ENCODE results near the gene CCR8.

The CCR8 gene

DNA sequence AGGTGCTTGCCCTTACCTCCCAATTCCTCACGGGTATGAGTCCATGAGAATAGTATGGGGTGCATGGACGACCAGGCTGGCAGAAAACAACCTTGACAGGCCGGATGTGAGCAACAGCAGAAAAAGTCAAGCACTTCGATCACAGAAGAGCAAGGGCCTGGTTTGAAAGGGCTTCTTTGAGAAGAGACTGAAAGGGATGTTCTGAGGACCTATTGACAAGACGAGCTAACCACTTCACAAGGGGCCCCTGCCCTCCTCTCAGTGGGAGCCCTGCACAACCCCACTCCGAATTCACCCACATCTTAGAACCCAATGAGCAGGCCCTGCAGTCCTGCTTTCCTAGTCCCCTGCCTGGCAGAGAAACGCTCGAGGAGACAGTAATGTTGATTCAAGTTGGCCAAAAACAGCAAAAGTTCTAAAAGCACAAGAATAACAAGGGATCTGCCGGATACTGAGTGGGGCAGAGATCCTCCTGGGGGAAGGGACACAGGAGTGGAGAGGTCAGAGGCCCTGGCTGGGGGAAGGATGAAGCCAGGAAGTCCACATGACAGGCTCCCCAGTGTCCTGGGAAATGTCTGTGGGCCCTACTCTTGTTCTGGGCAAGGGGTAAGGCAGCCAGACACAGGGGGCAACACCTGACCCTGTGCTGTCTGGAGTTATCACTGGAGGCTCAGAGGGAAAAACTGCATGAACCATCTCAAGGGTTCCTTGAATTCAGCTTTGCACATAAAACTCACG lies 34.9 kb upstream of the CCR8 start:
- H3K4me3 ChIP-seq (ENCODE audit: low read depth, low read length) = no peak overlapping the region
- TF ChIP-seq, protein P1, sequence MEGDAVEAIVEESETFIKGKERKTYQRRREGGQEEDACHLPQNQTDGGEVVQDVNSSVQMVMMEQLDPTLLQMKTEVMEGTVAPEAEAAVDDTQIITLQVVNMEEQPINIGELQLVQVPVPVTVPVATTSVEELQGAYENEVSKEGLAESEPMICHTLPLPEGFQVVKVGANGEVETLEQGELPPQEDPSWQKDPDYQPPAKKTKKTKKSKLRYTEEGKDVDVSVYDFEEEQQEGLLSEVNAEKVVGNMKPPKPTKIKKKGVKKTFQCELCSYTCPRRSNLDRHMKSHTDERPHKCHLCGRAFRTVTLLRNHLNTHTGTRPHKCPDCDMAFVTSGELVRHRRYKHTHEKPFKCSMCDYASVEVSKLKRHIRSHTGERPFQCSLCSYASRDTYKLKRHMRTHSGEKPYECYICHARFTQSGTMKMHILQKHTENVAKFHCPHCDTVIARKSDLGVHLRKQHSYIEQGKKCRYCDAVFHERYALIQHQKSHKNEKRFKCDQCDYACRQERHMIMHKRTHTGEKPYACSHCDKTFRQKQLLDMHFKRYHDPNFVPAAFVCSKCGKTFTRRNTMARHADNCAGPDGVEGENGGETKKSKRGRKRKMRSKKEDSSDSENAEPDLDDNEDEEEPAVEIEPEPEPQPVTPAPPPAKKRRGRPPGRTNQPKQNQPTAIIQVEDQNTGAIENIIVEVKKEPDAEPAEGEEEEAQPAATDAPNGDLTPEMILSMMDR (IDR thresholded peaks at IDR 0.05; ENCODE audit: low read depth, low read length) = no peak

DNA sequence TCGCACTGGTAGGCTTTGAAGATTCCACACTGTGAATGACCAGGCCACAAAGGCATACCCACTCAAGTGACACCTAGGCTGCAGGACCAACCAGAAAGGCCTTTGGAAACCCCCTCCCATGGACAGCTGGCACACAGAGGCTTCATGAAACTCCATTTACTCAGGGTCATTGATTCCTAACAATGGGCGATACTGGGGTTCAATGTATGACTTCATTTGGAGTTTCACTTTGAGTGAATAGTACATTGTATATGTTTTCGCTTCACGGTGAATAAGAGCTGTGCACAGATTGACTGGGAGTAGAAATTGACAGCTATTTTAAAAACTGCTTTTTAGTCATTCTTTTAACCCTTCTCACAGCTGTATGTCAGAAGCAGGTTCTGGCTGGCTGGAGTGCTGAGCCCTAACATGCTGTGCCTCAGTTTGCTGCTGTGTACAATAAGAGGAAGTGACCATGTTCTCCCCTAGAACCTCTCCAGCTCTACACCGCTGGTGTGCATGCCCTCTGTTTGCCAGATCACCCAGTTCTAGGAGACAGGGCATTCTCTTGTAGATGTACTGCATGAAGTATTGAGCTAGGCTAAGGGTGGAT lies 34.2 kb upstream of the CCR8 start:
- H3K4me3 ChIP-seq (ENCODE audit: low read depth, low read length) = no peak overlapping the region
- TF ChIP-seq, protein P1 (IDR thresholded peaks at IDR 0.05; ENCODE audit: low read depth, low read length) = no peak

DNA sequence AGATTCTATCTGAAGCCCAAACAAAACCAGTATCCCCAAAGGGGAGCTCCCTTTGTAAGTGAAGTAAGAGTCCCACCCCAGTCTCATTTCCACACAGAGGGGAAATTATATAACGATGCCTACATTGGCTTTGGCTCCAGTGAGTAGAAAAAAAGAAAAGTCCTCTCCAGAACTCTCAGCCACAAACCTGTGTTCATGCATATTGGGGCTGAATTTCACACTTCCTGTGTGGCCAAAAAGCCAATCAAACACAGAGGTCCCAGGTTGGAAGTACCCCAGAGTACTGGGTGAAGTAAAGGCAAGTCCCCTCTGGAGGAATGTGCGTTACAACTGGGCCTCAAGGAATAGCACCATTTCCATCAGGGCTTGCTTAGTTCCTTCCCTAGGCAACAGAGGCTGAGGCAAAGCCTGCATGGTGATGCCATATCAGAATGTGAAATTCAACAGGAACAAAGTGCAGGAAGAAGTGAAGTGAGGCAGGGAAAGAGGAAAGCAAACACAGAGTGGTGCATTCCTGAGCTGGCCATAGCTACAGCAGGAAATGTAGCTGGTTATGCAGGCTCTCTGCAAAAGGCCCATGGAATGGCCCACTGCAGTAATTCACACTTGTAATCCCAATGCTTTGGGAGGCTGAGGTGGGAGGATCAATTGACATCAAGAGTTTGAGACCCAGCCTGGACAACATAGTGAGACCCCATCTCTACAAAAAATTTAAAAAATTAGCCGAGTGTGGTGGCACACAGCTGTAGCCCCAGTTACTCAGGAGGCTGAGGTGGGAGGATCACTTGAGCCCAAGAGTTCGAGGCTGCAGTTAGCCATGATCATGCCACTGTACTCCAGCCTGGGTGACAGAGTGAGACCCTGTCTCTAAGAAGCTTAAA lies 33.1 kb upstream of the CCR8 start:
- H3K4me3 ChIP-seq (ENCODE audit: low read depth, low read length) = no peak overlapping the region
- TF ChIP-seq, protein P1 (IDR thresholded peaks at IDR 0.05; ENCODE audit: low read depth, low read length) = no peak

DNA sequence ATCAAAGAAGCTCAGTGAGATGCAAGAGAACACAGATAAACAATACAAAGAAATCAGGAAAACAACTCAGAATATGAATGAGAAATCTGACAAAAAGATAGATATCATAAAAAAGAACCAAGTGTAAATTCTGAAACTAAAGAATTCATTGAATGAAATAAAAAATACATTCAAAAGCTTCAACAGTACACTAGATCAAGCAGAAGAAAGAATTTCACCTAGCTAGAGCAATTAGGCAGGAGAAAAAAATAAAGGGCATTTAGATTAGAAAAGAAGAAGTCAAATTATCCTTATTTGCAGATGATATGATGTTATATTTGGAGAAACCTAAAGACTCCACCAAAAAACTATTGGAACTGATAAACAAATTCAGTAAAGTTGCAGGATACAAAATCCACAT lies 30.2 kb upstream of the CCR8 start:
- TF ChIP-seq, protein P1 (IDR thresholded peaks at IDR 0.05; ENCODE audit: low read depth, low read length) = no peak

DNA sequence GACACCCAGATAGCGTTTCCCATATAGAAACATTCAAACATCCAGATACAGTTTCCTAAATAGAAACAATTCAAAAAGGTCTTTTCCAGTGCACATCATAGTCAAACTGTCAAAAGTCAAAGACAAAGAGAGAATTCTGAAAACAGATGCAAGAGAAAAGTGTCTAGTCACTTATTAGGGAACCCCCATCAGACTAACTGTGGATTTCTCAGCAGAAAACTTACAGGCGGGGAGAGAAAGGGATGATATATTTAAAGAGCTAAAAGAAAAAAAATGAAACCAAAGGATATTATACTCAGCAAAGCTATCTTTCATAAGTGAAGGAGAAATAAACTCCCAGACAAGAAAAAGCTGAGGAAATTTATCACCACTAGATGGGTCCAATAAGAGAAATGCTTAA lies 27.3 kb upstream of the CCR8 start:
- TF ChIP-seq, protein P1 (IDR thresholded peaks at IDR 0.05; ENCODE audit: low read depth, low read length) = no peak
- no peak overlapping the region for H3K4me3 ChIP-seq (ENCODE audit: low read depth, low read length)

More for the DNA sequence above, 30.2 kb upstream of the CCR8 start:
- no peak overlapping the region for H3K4me3 ChIP-seq (ENCODE audit: low read depth, low read length)

DNA sequence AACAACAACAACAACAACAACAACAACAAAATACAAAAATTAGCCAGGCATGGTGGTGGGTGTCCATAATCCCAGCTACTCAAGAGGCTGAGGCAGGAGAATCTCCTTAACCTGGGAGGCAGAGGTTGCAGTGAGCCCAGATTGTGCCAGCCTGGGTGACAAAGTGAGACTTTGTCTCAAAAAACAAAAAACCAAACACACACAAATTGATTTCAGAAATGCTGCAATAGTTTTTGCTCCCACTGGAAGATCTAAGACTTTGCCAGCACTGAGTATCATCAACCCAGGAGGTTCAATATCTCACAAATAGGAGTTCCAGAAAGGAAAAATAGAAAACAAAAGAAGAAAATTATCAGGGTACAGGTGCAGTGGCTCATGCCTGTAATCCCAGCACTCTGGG lies 16.2 kb upstream of the CCR8 start:
- TF ChIP-seq, protein P1 (IDR thresholded peaks at IDR 0.05; ENCODE audit: low read depth, low read length) = no peak
- no peak overlapping the region for H3K4me3 ChIP-seq (ENCODE audit: low read depth, low read length)

All from WI38 (cell line).